IMR-90 (cell line): ENCODE results near the gene CALCOCO1.

Experiments used
- BHLHE40 ChIP-seq: fragments of 150-350 bp; IDR thresholded peaks from 2 replicates; pipeline ENCODE4 v1.6.1; 2016; ENCODE audit warnings: mild to moderate bottlenecking, low read depth, low read length
- CEBPB ChIP-seq: IDR thresholded peaks from 2 replicates; pipeline ENCODE4 v1.6.1; 2012; ENCODE audit warnings: low read depth, low read length, improper control_type of control experiment
- CHD1 ChIP-seq: IDR thresholded peaks from 2 replicates; pipeline ENCODE4 v1.6.1; 2012; ENCODE audit warnings: low read depth, low read length, improper control_type of control experiment
- CTCF ChIP-seq: conservative IDR thresholded peaks from 2 replicates; pipeline ENCODE4 v1.5.1; 2012; ENCODE audit warnings: mild to moderate bottlenecking, low read depth, low read length, improper control_type of control experiment
- ELK1 ChIP-seq: fragments of 150-350 bp; IDR thresholded peaks from 2 replicates; pipeline ENCODE4 v1.6.1; 2016; ENCODE audit warnings: low read depth, mild to moderate bottlenecking, low read length, moderate library complexity, borderline replicate concordance
- MAFK ChIP-seq: IDR thresholded peaks from 2 replicates; pipeline ENCODE4 v1.6.1; 2012; ENCODE audit warnings: low read depth, low read length, improper control_type of control experiment
- MAZ ChIP-seq: IDR thresholded peaks from 2 replicates; pipeline ENCODE4 v1.6.1; 2012; ENCODE audit warnings: low read depth, mild to moderate bottlenecking, low read length, improper control_type of control experiment, moderate library complexity, borderline replicate concordance
- MXI1 ChIP-seq: IDR thresholded peaks from 2 replicates; pipeline ENCODE4 v1.6.1; 2012; ENCODE audit warnings: low read depth, mild to moderate bottlenecking, low read length, moderate library complexity, borderline replicate concordance
- POLR2A ChIP-seq: IDR thresholded peaks from 2 replicates; pipeline ENCODE4 v1.6.1; 2012; ENCODE audit warnings: mild to moderate bottlenecking, low read depth, low read length
- RAD21 ChIP-seq: IDR thresholded peaks from 2 replicates; pipeline ENCODE4 v1.6.1; 2012; ENCODE audit warnings: low read length, improper control_type of control experiment
- RFX5 ChIP-seq: IDR thresholded peaks from 2 replicates; pipeline ENCODE4 v1.8.0; 2012; ENCODE audit warnings: low read depth, mild to moderate bottlenecking, low read length, moderate library complexity
- SMC3 ChIP-seq: fragments of 150-350 bp; IDR thresholded peaks from 2 replicates; pipeline ENCODE4 v1.6.1; 2016; ENCODE audit warnings: low read depth, mild to moderate bottlenecking, antibody characterized with exemption, low read length, moderate library complexity
- USF2 ChIP-seq: fragments of 150-350 bp; IDR thresholded peaks from 2 replicates; pipeline ENCODE4 v1.6.1; 2017; ENCODE audit warnings: mild to moderate bottlenecking, antibody characterized with exemption, low read length, low read depth

GRCh38 chr12:53720946-53721345 is 6.3 kb downstream of the CALCOCO1 start:
- TF ChIP-seq POLR2A (no peak), CEBPB (no peak), CHD1 (no peak), CTCF (no peak), ELK1 (no peak), RAD21 (no peak), SMC3 (no peak), RFX5 (no peak), MAZ (no peak), BHLHE40 (no peak), MAFK (no peak), MXI1 (no peak), USF2 (no peak)
